ENCODE results near the gene USB1.

GRCh38 chr16:57960826-57961472 is 40.3 kb upstream of the USB1 start:
- TF ChIP-seq GATA2 (IDR thresholded peaks at IDR 0.05; ENCODE audit: low read depth, low read length), result no peak
- no peak for TF ChIP-seq GATA3 (IDR thresholded peaks at IDR 0.05; ENCODE audit: low read depth, low read length)

Data from SH-SY5Y (cell line).